HepG2 (cell line): ENCODE results near the gene CCDC196. TPM values are rescaled to one million over a fixed set of nuclear protein-coding genes. Genes with fewer than 3 reads are reported as not detected.

ENCODE experiments used
- AFF4 ChIP-seq: sonication (generic); formaldehyde crosslinking; IDR thresholded peaks from 2 replicates; pipeline ENCODE4 v1.4.0; 2020; ENCODE audit warnings: missing genetic modification reagents
- CEBPB ChIP-seq: IDR thresholded peaks from 2 replicates; pipeline ENCODE4 v1.6.1; 2011; ENCODE audit warnings: low read depth, low read length, improper control_type of control experiment, borderline replicate concordance
- CREB1 ChIP-seq, 2 experiments: fragments of 450-650 bp in 1 of 2; IDR thresholded peaks; 2 replicates each; pipeline ENCODE4 v1.6.1; 2016 to 2017; ENCODE audit warnings: control low read depth in 1 of 2, mild to moderate bottlenecking in 1 of 2, missing compliant biosample characterization in 1 of 2, missing genetic modification characterization in 1 of 2
- E2F2 ChIP-seq: sonication (generic); formaldehyde crosslinking; IDR thresholded peaks from 2 replicates; pipeline ENCODE4 v1.4.0; 2020; ENCODE audit warnings: missing genetic modification reagents, borderline replicate concordance
- ISX ChIP-seq: sonication (generic); formaldehyde crosslinking; conservative IDR thresholded peaks from 2 replicates; pipeline ENCODE4 v1.5.0; 2020; ENCODE audit warnings: missing genetic modification reagents
- RAD21 ChIP-seq: fragments of 450-650 bp; formaldehyde crosslinking; IDR thresholded peaks from 2 replicates; pipeline ENCODE4 v1.5.0; 2020; ENCODE audit warnings: mild to moderate bottlenecking
- SRF ChIP-seq: IDR thresholded peaks from 2 replicates; pipeline ENCODE4 v1.6.1; 2011; ENCODE audit warnings: mild to moderate bottlenecking, low read depth, low read length, moderate library complexity
- SRSF1 ChIP-seq: fragments of 200-400 bp; formaldehyde crosslinking; optimal IDR thresholded peaks from 2 replicates; pipeline ENCODE3; 2017; ENCODE audit warnings: mild to moderate bottlenecking, low read depth, low read length, moderate library complexity
- ZC3H13 ChIP-seq: sonication (generic); formaldehyde crosslinking; IDR thresholded peaks from 2 replicates; pipeline ENCODE4 v1.8.1; 2023; ENCODE audit warnings: mild to moderate bottlenecking, missing genetic modification reagents, moderate library complexity
- ZFP37 ChIP-seq: sonication (generic); formaldehyde crosslinking; IDR thresholded peaks from 2 replicates; pipeline ENCODE4 v1.4.0; 2020; ENCODE audit warnings: missing genetic modification reagents, borderline replicate concordance
- ZNF670 ChIP-seq: sonication (generic); formaldehyde crosslinking; IDR thresholded peaks from 2 replicates; pipeline ENCODE4 v1.8.0; 2022; ENCODE audit warnings: mild to moderate bottlenecking, missing genetic modification reagents, borderline replicate concordance
- polyA plus RNA-seq, 8 experiments: library from polyadenylated mRNA; depleted of rRNA in 3 of 8; stranded (reverse) in 7 of 8; unstranded in 1 of 8; fragments of >200 nt; fragmentation: Illumina TruSeq in 4 of 8; extraction: Trizol in 4 of 8; gene quantifications; 2 replicates each; pipeline versions ENCODE4 v1.2.1 to v1.2.3, GENCODE V29; 2011 to 2016; ENCODE audit warnings: low read depth in 4 of 8, missing spikeins in 1 of 8, mixed read lengths in 1 of 8; ENCODE audit not compliant: insufficient read depth in 1 of 8
- total RNA-seq, 5 experiments: library from RNA; depleted of rRNA; stranded (reverse); fragments of >200 nt; fragmentation: Illumina TruSeq; extraction: Trizol; gene quantifications; 2 replicates each; pipeline ENCODE4 v1.2.3, GENCODE V29; 2016; ENCODE audit warnings: low read depth in 1 of 5
- TF ChIP-seq, protein P1 (sequence below): sonication (generic); formaldehyde crosslinking; IDR thresholded peaks from 2 replicates; pipeline ENCODE4 v1.4.0; 2020; ENCODE audit warnings: missing genetic modification reagents
- TF ChIP-seq, protein P2 (sequence below): sonication (generic); formaldehyde crosslinking; IDR thresholded peaks from 2 replicates; pipeline ENCODE4 v1.4.0; 2020; ENCODE audit warnings: missing genetic modification reagents
- TF ChIP-seq, protein P3 (sequence below): sonication (generic); formaldehyde crosslinking; IDR thresholded peaks from 2 replicates; pipeline ENCODE4 v1.5.0; 2020; ENCODE audit warnings: mild to moderate bottlenecking, missing genetic modification reagents

Gene CCDC196
- total and polyA plus RNA-seq, 2 of the 13 experiments (the other 11 are each of a cell fraction or from before 2014, with no cell fraction given): not detected

DNA sequence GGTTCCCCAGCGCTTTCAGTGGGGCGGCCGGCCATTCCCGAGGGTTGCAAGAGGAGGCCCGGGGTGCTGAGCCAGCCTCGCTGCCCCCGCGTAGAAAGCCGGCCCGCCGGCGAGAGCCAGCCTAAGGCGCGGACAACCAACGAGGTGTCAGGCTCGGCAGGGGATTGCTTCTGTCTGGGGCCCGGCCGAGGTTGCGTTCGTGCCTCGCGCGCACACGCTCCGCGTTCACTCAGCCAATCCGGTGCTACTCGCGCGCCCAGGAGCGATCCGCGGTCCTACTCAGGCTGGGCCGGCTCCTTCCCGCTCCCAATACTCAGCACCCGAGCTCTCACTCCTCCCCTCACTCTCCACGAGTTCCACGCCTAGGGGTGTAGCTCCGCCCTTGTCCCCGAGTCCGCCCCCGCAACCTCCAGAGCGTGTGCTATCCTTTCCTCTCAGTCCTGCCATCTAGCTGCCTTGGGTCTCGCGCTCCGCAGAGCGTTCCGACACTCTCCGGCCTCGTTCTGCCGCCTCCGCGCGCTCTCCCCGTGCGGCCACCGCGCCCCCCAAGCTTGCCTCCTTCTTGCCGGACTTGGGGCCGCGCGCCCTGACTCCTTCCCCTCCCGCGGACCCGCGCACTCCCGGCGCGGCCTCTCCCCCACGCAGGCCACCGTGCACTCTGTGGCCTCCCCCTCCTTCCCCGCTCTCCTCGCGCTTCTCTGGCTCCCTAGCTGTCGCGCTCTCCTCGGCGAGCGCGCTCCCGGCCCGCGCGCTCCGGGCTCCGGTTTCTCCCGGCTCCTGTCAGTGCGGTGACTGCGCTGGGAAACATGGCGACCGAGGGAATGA lies 21.8 kb downstream of the CCDC196 start, which contains the start of gene GPHN (continued):
- TF ChIP-seq, protein P1, sequence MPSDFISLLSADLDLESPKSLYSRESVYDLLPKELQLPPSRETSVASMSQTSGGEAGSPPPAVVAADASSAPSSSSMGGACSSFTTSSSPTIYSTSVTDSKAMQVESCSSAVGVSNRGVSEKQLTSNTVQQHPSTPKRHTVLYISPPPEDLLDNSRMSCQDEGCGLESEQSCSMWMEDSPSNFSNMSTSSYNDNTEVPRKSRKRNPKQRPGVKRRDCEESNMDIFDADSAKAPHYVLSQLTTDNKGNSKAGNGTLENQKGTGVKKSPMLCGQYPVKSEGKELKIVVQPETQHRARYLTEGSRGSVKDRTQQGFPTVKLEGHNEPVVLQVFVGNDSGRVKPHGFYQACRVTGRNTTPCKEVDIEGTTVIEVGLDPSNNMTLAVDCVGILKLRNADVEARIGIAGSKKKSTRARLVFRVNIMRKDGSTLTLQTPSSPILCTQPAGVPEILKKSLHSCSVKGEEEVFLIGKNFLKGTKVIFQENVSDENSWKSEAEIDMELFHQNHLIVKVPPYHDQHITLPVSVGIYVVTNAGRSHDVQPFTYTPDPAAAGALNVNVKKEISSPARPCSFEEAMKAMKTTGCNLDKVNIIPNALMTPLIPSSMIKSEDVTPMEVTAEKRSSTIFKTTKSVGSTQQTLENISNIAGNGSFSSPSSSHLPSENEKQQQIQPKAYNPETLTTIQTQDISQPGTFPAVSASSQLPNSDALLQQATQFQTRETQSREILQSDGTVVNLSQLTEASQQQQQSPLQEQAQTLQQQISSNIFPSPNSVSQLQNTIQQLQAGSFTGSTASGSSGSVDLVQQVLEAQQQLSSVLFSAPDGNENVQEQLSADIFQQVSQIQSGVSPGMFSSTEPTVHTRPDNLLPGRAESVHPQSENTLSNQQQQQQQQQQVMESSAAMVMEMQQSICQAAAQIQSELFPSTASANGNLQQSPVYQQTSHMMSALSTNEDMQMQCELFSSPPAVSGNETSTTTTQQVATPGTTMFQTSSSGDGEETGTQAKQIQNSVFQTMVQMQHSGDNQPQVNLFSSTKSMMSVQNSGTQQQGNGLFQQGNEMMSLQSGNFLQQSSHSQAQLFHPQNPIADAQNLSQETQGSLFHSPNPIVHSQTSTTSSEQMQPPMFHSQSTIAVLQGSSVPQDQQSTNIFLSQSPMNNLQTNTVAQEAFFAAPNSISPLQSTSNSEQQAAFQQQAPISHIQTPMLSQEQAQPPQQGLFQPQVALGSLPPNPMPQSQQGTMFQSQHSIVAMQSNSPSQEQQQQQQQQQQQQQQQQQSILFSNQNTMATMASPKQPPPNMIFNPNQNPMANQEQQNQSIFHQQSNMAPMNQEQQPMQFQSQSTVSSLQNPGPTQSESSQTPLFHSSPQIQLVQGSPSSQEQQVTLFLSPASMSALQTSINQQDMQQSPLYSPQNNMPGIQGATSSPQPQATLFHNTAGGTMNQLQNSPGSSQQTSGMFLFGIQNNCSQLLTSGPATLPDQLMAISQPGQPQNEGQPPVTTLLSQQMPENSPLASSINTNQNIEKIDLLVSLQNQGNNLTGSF (CRISPR knock-in tag): no peak
- TF ChIP-seq CREB1 (IDR thresholded peaks at IDR 0.05) (peak; percentile 64), CREB1 (CRISPR knock-in tag; IDR thresholded peaks at IDR 0.05) (0 out of 2 replicates have a peak, but pooled peaks have one; percentile 11), SRF (peak; percentile 90), E2F2 (peak; percentile 17; the same call in 1 of the 2 replicates), SRSF1 (peak; percentile 31), ISX (no peak), CEBPB (no peak; the same call in 1 of the 2 replicates), ZC3H13 (CRISPR knock-in tag) (peak; percentile 72; the same call in 1 of the 2 replicates), ZNF670 (CRISPR knock-in tag) (peak; percentile 85; the same call in 1 of the 2 replicates), AFF4 (CRISPR knock-in tag) (no peak), RAD21 (CRISPR knock-in tag) (0 out of 2 replicates have a peak, but pooled peaks have one; percentile 30), ZFP37 (CRISPR knock-in tag) (no peak)
- TF ChIP-seq, protein P2, sequence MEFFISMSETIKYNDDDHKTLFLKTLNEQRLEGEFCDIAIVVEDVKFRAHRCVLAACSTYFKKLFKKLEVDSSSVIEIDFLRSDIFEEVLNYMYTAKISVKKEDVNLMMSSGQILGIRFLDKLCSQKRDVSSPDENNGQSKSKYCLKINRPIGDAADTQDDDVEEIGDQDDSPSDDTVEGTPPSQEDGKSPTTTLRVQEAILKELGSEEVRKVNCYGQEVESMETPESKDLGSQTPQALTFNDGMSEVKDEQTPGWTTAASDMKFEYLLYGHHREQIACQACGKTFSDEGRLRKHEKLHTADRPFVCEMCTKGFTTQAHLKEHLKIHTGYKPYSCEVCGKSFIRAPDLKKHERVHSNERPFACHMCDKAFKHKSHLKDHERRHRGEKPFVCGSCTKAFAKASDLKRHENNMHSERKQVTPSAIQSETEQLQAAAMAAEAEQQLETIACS (CRISPR knock-in tag): peak; percentile 91
- TF ChIP-seq, protein P3, sequence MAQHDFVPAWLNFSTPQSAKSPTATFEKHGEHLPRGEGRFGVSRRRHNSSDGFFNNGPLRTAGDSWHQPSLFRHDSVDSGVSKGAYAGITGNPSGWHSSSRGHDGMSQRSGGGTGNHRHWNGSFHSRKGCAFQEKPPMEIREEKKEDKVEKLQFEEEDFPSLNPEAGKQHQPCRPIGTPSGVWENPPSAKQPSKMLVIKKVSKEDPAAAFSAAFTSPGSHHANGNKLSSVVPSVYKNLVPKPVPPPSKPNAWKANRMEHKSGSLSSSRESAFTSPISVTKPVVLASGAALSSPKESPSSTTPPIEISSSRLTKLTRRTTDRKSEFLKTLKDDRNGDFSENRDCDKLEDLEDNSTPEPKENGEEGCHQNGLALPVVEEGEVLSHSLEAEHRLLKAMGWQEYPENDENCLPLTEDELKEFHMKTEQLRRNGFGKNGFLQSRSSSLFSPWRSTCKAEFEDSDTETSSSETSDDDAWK: no peak
